Activated naive CD4-positive, alpha-beta T cell treated with anti-CD3 and anti-CD28 coated beads, Interleukin-2, amount 50 U/mL, for 72 hours (primary cell): ENCODE data around the gene SLC13A2. TPM values are rescaled to one million over a fixed set of nuclear protein-coding genes. Genes with fewer than 3 reads are reported as not detected.
"Not testable (repeated sequence)": the region's sequence is repeated elsewhere in the genome, so short reads cannot be mapped to it uniquely, and the experiment has no call there.

Source experiments
- ATAC-seq, 2 donors: fragments of 150-1000 bp; cut with Tn5 transposase; 2 replicates each; pipeline ENCODE4 v1.10.0; 2021; ENCODE audit warnings: mild to moderate bottlenecking in 2 of 2, moderate library complexity in 2 of 2
- DNase-seq, 2 donors: peaks; one replicate each; pipeline ENCODE4 v3.0.0; 2021 to 2022; ENCODE audit warnings: low spot score in 2 of 2
- H3K27ac Mint-ChIP-seq, 2 donors: one replicate each; pipeline ENCODE4 v1.8.0; 2022; ENCODE audit warnings: mild to moderate bottlenecking in 2 of 2, mixed read lengths in 2 of 2
- H3K36me3 Mint-ChIP-seq, 2 donors: one replicate each; pipeline ENCODE4 v1.8.0; 2022; ENCODE audit warnings: mixed read lengths in 2 of 2
- H3K9me3 Mint-ChIP-seq, 2 donors: one replicate each; pipeline ENCODE4 v1.8.0; 2022; ENCODE audit warnings: mixed read lengths in 2 of 2
- total RNA-seq, 2 donors: library from RNA; stranded (reverse); gene quantifications; one replicate each; pipeline ENCODE4 v1.2.3, GENCODE V29; 2022

SLC13A2 gene, protein sequence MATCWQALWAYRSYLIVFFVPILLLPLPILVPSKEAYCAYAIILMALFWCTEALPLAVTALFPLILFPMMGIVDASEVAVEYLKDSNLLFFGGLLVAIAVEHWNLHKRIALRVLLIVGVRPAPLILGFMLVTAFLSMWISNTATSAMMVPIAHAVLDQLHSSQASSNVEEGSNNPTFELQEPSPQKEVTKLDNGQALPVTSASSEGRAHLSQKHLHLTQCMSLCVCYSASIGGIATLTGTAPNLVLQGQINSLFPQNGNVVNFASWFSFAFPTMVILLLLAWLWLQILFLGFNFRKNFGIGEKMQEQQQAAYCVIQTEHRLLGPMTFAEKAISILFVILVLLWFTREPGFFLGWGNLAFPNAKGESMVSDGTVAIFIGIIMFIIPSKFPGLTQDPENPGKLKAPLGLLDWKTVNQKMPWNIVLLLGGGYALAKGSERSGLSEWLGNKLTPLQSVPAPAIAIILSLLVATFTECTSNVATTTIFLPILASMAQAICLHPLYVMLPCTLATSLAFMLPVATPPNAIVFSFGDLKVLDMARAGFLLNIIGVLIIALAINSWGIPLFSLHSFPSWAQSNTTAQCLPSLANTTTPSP
- total RNA-seq: not detected

GRCh38 chr17:28473542-28473941 lies at the start of gene SLC13A2:
SLC13A2 (plus strand) TSS chr17:28473644; CDS start chr17:28473713, 69 bp downstream.
- no peaks in the 10 kb centered on the region for H3K9me3 Mint-ChIP-seq
- no peaks in the 10 kb centered on the region for H3K36me3 Mint-ChIP-seq
- DNase-seq: peak in 1 of 2 donors; percentile 39
- ATAC-seq: no peak
- H3K27ac Mint-ChIP-seq: peak within 1 kb of the TSS in 1 of 2 donors; percentile 85

- Mint-ChIP-seq H3K27ac (no peak overlapping the region), H3K9me3 (no peaks in the 10 kb centered on the region), H3K36me3 (no peaks in the 10 kb centered on the region)
- ATAC-seq: no peak
- DNase-seq: no peak
These were observed 48.2 kb upstream of the SLC13A2 start for GRCh38 chr17:28425206-28425605.

DNA sequence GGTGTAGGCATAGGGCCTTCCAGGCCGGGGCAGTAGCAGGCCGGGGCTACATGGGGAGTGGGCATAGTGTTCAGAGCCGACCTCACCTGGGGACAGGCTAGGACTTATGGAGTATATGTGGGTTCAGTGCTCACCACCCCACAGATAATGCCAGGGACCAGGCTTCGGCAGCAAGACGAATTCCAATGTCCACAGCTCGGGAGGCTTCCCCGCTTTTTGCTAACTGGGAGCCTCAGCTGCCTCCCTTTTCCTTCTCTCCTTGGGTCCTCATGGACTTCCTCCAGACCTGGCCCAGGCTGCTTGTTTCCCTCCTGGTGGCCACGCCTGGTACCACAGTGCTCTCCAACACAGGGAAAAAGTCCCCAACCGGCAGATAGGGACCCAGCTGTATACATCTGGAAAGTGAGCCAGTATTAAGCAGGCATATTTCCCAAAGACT lies 47.3 kb upstream of the SLC13A2 start:
- Mint-ChIP-seq H3K36me3 (no peaks in the 10 kb centered on the region), H3K27ac (no peak overlapping the region), H3K9me3 (no peaks in the 10 kb centered on the region)
- DNase-seq (no peak), ATAC-seq (no peak)

GRCh38 chr17:28427371-28427770 lies 46.1 kb upstream of the SLC13A2 start:
- no peak for DNase-seq
- Mint-ChIP-seq H3K9me3 (no peaks in the 10 kb centered on the region), H3K27ac (no peak overlapping the region), H3K36me3 (no peaks in the 10 kb centered on the region)
- no peak for ATAC-seq

- not testable (repeated sequence) for H3K36me3 Mint-ChIP-seq, H3K9me3 Mint-ChIP-seq, H3K27ac Mint-ChIP-seq, DNase-seq, ATAC-seq
These were observed 45.5 kb upstream of the SLC13A2 start for GRCh38 chr17:28427982-28428381.

DNA sequence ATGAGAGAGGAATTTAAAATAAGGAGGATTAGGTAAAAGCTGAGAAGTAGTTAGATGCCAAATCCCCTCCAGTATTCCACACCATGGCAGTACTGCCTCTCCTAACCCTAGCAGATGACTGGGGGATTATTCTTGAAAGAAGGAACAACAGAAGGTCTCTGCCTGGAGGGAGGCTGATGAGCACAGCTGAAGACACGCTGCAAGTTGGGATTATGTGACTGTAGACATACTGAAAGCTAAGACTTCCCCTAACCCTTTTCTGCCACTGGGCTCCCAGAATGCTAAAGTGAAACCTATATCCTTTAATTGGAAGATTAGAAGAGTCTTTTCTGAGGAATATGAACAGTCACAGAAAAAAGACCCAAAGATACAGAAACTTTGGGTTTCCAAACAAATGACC lies 39.7 kb upstream of the SLC13A2 start:
- Mint-ChIP-seq H3K27ac (no peak overlapping the region), H3K9me3 (no peaks in the 10 kb centered on the region), H3K36me3 (no peaks in the 10 kb centered on the region)
- no peak for ATAC-seq
- no peak for DNase-seq

GRCh38 chr17:28434326-28434725 lies 39.1 kb upstream of the SLC13A2 start:
- not testable (repeated sequence) for H3K9me3 Mint-ChIP-seq, H3K27ac Mint-ChIP-seq, DNase-seq, H3K36me3 Mint-ChIP-seq, ATAC-seq

GRCh38 chr17:28443901-28444638 lies 29.4 kb upstream of the SLC13A2 start:
- no peak for DNase-seq
- no peaks in the 10 kb centered on the region for H3K36me3 Mint-ChIP-seq
- H3K9me3 Mint-ChIP-seq: no peaks in the 10 kb centered on the region
- ATAC-seq: no peak
- H3K27ac Mint-ChIP-seq: no peak overlapping the region

DNA sequence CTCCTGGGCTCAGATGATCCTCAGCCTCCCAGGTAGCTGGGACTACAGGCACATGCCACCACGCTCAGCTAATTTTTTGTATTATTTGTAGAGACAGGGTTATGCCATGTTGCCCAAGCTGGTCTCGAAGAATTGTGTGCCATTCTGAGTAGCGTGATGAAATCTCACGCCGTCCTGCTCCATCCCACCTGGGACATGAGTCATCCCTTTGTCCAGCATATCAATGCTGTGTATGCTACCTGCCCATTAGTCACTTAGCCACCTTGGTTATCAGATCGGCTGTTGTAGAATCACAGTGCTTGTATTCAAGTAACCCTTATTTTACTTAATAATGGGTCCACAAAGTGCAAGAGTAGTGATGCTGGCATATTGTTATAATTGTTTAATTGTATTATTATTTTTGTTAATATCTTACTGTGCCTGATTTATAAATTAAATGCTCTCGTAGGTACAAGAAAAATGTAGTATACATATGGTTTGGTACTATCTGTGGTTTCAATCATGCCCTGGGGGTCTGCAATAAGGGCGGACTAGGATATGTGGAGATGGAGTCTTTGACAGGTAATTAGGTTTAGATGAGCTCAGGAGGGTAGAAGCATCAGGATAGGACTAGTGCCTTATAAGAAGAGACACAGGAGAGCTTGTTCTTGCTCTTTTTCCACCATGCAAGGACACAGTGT lies 26.6 kb upstream of the SLC13A2 start:
- Mint-ChIP-seq H3K36me3 (no peaks in the 10 kb centered on the region), H3K27ac (no peak overlapping the region), H3K9me3 (no peaks in the 10 kb centered on the region)
- DNase-seq (no peak), ATAC-seq (no peak)

DNA sequence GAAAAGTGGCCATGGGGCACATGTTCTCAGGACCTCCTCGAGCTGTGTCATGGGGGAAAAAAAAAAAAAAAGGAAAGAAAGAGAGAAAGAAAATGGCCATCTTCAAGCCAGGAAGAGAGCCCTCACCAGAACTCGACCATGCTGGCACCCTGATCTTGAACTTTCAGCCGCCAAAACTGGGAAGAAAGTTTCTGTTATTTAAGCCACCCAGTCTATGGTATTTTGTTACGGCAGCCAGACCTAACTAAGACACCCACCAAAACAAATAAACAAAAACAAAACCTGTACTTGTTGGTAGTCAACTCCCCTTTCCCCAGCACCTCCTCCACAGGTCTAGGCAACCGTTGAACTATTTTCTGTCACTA lies 26.1 kb upstream of the SLC13A2 start:
- no peak for ATAC-seq
- Mint-ChIP-seq H3K9me3 (no peaks in the 10 kb centered on the region), H3K36me3 (no peaks in the 10 kb centered on the region)

DNA sequence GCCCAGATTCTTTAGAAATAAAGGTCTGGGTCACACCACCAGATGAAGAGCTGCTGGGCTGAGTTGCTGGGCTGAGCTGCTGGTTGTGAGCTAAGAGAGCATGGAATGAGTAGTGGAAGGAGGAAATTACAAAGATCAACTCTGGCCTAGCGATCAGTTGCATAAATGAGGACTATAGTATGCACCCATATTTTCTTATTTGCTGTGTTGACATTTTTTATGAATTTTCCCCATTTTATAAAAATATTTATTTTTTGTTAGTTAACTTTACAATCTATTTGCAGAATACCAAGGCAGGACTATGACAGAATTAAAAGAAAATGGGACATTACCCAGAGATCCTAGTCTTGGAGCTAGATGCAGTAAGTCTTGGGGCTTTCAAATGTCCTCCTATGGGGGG lies 23.6 kb upstream of the SLC13A2 start:
- no peak overlapping the region for H3K27ac Mint-ChIP-seq
- no peaks in the 10 kb centered on the region for H3K36me3 Mint-ChIP-seq
- no peak for DNase-seq
- no peak for ATAC-seq
- no peaks in the 10 kb centered on the region for H3K9me3 Mint-ChIP-seq

More for the DNA sequence above, 26.1 kb upstream of the SLC13A2 start:
- H3K27ac Mint-ChIP-seq: no peak overlapping the region
- no peak for DNase-seq

DNA sequence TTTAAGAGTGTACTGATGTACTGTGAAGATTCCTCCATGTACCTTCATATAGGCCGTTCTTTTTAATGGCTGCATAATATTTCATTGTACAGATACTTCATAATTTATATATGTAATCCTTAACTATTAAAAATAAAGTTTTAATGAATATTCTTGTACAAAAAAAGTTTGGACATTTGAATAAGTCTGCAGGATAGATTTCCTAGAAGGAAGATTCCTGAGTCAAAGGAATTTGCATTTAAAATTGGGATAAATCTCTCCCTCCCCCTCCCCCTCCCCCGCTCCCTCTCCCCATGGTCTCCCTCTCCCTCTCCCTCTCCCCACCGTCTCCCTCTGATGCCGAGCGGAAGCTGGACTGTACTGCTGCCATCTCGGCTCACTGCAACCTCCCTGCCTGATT lies 15.6 kb upstream of the SLC13A2 start:
- ATAC-seq (no peak), DNase-seq (no peak)
- no peaks in the 10 kb centered on the region for H3K9me3 Mint-ChIP-seq
- no peak overlapping the region for H3K27ac Mint-ChIP-seq
- no peaks in the 10 kb centered on the region for H3K36me3 Mint-ChIP-seq

DNA sequence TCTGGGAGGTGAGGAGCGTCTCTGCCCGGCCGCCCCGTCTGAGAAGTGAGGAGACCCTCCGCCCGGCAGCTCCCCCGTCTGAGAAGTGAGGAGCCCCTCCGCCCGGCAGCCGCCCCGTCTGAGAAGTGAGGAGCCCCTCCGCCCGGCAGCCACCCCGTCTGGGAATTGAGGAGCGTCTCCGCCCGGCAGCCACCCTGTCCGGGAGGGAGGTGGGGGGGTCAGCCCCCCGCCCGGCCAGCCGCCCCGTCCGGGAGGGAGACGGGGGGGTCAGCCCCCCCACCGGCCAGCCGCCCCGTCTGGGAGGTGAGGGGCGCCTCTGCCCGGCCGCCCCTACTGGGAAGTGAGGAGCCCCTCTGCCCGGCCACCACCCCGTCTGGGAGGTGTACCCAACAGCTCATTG lies 14.6 kb upstream of the SLC13A2 start:
- DNase-seq, H3K27ac Mint-ChIP-seq, H3K36me3 Mint-ChIP-seq, H3K9me3 Mint-ChIP-seq, ATAC-seq: not testable (repeated sequence)

DNA sequence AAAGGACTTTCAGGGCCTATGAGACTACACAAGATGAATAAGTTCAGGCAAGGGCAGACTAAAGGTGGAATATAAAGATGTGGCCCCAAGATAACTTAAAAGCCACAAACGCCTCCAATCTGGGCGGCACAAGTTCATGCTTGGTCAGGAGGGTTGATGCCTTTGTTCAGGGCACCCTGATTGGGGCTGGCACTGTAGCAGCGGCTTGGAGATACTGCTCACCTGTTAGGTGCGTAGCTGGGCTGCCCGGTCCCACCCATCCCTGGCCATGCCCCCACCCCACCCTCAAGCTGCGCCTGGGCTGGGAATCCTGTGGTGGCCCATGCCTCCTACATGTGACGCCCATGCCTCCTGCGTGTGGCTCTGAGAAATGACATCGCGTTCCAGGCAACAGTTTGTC lies 12.5 kb upstream of the SLC13A2 start:
- H3K36me3 Mint-ChIP-seq: no peaks in the 10 kb centered on the region
- no peak for DNase-seq
- H3K27ac Mint-ChIP-seq: no peak overlapping the region
- no peaks in the 10 kb centered on the region for H3K9me3 Mint-ChIP-seq
- no peak for ATAC-seq

- Mint-ChIP-seq H3K27ac (no peak overlapping the region), H3K9me3 (no peaks in the 10 kb centered on the region), H3K36me3 (no peaks in the 10 kb centered on the region)
- ATAC-seq (no peak), DNase-seq (no peak)
These were observed 7.4 kb upstream of the SLC13A2 start for GRCh38 chr17:28466001-28466400.

GRCh38 chr17:28466521-28467048 lies 6.9 kb upstream of the SLC13A2 start:
- ATAC-seq: no peak
- no peaks in the 10 kb centered on the region for H3K36me3 Mint-ChIP-seq
- DNase-seq: no peak
- no peaks in the 10 kb centered on the region for H3K9me3 Mint-ChIP-seq
- no peak overlapping the region for H3K27ac Mint-ChIP-seq
